AG09319 (cell line): Measurements from ENCODE around the gene LSMEM2.

ENCODE experiments used
- DNase-seq: peaks from one replicate; pipeline ENCODE4 v3.0.0-alpha.2; 2010; ENCODE audit warnings: low read depth; ENCODE audit errors: extremely low read depth
- TF ChIP-seq, protein P1 (sequence below): IDR thresholded peaks from 2 replicates; pipeline ENCODE4 v1.5.1; 2011; ENCODE audit warnings: low read depth, mild to moderate bottlenecking, inconsistent platforms, low read length, moderate library complexity

The LSMEM2 gene

DNA sequence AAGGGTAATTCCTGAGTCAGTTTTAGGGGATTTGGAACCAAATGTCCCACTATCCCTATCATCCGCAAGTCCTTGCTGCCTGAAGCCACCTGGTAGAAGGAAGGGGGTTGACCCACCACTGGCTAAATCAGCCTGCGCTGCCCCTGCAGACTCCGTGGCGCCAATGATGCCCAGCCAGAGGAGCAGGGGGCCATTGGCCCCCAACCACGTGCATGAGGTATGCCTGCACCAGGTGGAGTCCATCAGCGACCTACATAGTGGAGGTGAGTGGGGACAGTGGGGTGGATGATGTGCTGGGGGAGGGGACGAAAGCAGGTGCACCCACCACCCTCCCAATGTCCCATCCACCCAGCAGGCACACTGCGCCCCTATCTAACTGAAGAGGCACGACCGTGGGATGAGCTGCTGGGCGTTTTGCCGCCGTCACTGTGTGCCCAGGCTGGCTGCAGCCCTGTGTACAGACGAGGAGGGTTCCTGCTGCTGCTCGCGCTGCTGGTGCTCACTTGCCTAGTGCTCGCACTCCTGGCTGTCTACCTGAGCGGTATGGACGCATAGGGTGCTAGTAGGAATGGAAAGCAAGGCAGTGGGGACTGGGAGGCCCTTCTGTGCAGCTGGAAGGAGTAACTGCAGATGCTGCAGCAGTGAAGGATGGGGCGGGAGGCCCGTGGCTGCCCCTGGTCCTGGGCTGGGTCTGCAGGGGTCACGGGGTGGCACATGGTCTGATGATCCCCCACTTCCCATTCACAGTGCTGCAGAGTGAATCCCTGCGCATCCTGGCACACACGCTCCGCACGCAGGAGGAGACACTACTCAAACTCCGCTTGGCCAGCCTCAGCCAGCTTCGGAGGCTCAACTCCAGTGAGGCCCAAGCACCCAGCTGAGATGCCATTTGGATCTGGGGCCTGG is 7.7 kb downstream of the LSMEM2 start:
- DNase-seq, result no peak
- TF ChIP-seq, protein P1, sequence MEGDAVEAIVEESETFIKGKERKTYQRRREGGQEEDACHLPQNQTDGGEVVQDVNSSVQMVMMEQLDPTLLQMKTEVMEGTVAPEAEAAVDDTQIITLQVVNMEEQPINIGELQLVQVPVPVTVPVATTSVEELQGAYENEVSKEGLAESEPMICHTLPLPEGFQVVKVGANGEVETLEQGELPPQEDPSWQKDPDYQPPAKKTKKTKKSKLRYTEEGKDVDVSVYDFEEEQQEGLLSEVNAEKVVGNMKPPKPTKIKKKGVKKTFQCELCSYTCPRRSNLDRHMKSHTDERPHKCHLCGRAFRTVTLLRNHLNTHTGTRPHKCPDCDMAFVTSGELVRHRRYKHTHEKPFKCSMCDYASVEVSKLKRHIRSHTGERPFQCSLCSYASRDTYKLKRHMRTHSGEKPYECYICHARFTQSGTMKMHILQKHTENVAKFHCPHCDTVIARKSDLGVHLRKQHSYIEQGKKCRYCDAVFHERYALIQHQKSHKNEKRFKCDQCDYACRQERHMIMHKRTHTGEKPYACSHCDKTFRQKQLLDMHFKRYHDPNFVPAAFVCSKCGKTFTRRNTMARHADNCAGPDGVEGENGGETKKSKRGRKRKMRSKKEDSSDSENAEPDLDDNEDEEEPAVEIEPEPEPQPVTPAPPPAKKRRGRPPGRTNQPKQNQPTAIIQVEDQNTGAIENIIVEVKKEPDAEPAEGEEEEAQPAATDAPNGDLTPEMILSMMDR, result no peak

DNA sequence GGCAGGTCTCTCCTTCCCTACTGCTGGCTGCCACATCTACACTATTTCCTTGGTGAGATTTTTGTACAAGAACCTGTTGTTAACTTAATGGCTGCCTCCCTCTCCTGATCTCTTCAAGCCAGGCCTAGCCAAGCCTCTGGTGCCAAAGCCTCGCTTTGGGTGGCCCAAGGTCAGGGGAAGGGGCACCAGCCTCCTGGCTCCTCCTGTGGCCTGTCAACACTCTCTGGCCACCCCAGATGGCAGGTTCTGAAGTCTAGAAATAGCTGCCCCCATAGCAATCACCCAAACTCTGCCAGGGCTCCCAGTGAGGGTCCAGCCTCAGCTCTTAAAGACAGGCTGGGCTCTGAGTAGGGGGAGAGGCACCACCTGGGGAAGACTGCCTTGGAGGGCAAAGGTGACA is 8.4 kb downstream of the LSMEM2 start:
- DNase-seq, result no peak
- TF ChIP-seq, protein P1, result no peak

DNA sequence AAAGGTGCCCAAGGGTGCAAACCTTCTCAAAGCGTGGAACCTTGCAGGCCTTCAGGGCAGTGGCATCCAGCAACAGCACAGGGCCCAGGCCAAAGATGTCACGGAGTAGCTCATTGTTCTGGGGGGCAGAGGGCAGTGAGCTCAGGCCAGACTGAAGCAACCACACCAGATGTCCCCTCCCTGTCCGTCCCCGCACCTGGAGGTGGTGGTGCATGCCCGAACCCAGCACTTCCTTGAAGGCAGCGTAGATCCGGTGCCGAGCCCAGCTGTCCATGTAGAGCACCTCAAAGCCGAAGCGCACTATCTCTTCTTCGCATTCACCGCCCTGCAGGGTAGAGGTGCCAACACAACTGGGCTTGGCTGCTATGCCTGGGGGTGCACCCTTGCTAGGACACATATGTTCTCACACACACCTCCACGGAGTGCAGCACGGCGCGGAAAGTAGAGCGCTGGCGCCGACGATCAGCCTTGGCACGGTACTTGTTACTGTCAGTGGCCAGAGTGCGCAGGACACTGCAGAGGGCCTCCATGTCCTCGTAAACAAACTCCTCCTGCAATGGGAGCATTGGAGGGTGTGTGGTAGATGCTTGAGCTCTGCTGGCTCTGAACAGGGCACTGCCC is 9.6 kb downstream of the LSMEM2 start:
- TF ChIP-seq, protein P1, result no peak
- no peak for DNase-seq

DNA sequence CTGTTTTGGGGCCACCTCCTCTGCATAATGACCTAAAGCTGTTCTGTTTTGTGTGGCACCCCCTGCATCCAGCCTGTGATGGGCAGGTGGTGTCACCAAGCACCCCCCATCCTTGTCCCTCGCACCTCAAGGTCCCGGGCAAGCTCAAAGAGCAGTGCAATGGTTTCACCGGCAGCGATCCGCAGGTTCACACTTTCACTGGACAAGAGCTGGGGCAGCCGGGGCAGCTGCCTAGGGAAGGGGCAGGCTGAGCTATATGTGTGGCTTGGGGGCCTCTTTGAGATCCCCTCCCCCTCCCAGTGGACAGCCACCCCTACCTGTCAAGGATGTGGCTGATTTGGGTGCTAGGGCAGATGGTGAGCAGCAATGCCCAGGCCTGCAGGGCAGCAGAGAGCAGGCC is 10.2 kb downstream of the LSMEM2 start:
- TF ChIP-seq, protein P1, result no peak
- DNase-seq, result no peak

DNA sequence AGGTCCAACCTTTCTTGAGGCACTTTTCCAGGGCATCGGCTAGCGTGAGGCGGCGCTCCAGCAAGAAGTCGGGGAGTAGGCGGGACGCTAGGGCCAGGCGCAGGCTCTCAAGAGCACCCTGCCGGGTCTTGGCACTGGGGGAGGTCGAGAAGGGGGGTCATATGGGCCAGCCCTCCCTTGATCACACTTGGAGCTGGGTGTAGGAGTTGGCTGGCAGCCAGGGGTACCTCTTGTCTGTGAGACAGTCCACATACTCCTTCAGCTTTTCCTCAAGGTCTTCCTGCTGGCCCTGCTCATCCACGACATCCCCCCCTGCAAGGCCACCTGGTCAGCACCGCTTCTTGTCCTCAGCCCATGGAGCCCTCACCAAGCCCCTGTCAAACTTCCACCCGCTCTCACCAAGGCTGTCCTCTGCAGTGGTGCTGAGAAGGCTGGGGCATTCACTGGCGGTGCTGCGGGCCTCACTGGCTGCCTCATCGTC is 11.3 kb downstream of the LSMEM2 start:
- TF ChIP-seq, protein P1, result no peak

DNA sequence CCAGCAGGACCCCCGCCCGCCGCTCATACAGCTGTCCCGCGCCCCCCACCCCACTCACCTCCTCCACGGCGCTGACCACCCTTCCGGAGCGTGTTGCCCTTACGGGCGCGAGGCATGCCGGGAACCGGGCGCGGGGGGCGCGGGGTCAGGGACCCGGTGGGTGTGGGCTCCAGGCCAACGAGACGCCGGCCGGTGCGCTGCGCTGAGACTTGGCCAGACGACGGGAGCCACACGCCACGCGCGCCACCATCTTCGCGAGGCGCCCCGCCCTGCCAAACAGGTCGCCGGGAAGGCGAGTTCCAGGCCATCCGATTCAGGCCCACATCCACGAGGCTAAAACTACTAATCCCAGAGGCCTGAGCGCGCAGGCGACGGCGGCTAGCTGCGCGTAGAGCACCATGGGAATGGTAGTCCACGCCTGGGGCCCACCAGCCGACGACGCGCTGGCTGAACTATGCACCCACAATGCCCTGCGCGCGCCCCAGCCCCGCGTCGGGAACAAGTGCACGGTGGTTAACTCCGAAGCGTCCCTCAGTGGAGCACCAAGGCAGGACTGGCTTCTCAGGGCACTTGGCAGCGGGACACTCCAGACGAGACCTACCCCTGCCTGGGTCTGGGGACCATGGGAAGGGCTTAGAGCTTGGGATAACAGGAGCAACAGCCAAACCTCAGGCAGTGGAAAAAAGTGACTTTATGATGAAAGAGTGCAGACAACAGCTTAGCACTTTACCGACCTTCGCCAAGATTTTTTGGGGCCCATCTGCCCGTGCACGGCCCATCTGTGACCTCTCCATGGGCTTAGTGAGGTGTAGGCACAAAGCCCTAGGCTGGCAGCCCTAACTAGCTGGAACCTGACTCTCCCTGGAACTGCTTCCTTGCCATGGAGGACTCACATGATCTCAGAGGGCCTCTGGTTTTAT is 13.5 kb downstream of the LSMEM2 start, which contains the start of gene IFRD2:
Gene IFRD2, minus strand, starts transcription at position 271 of the 920 bp plus-strand sequence. Its CDS starts 155 bp downstream, at position 116.
- peak; percentile 92 for DNase-seq
- TF ChIP-seq, protein P1, result no peak

More for the DNA sequence above, 11.3 kb downstream of the LSMEM2 start:
- DNase-seq, result no peak
